ENCODE measurements around the gene NOD1.
"Not testable (repeated sequence)": the region's sequence is repeated elsewhere in the genome, so short reads cannot be mapped to it uniquely, and the experiment has no call there.

The NOD1 gene

DNA sequence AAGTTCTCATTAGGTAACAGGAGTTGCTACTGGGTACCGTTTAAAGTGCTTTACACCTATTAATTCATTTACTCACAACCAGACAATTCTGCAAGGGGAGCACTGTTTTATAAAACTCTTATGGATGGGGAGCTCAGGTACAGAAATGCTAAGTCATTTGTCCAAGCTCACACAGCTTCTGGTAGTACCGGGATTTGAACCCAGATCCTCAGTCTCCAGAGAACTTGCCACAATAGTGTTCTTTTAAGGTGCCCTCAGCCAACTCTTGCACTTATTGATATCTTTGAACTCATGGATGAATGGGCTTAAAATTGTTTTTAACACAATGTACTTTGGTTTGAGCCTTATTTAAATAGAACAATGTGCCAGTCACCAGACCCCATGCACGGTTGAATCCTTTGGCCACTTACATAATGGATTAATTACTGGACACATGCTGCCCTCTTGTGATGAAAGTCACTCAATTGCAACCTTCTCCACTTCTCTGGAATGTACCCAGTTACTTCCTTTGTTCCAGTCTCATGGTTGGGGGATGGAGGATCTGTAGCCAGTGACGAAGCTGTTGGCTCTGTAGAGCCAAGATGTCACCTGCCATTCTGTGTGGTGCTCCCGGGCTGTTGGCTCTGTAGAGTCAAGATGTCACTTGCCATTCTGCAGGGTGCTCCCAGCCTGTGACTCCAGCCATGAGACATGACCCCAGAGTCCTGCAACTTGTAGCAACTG is 65.6 kb downstream of the NOD1 start:
- no peak for DNase-seq

DNA sequence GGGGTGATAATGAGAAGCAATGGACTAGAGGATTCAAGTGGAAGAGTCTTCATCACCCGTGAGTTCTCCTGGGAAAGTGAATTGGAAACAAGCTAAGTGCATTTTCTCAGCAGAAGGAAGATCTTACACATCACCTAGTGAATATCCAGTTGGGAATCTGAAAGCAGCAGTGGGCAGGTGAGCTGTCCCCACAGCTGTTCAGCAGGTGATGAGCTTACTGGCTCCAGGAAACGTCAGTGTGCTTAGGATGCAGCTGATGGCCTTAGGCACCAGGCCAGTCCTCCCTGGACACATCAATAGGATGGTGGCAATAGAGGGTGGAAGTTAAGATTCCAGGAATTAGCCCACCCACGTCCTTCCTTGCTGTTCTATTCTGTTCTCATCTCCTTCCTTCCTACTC is 66.7 kb downstream of the NOD1 start:
- DNase-seq: no peak

DNA sequence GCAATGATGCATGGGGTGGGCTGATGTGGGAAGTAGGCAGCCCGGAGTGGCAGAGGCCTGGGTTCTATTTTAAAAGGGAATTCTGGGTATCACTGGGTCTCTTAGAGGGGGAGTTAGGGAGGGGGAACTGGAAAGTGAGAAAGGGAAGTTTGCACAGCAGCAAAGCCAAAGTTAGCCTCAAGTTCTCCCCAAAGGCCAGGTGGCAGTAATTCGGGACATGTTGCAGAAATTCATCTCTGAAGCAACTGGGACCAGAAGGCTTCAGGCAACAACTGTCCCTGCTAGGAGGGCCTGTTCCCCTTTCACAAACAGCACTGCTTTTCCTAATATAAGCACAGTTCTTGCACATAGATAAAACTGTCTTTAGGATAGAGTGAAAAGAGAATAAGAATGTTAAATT is 67.4 kb downstream of the NOD1 start:
- no peak for DNase-seq

DNA sequence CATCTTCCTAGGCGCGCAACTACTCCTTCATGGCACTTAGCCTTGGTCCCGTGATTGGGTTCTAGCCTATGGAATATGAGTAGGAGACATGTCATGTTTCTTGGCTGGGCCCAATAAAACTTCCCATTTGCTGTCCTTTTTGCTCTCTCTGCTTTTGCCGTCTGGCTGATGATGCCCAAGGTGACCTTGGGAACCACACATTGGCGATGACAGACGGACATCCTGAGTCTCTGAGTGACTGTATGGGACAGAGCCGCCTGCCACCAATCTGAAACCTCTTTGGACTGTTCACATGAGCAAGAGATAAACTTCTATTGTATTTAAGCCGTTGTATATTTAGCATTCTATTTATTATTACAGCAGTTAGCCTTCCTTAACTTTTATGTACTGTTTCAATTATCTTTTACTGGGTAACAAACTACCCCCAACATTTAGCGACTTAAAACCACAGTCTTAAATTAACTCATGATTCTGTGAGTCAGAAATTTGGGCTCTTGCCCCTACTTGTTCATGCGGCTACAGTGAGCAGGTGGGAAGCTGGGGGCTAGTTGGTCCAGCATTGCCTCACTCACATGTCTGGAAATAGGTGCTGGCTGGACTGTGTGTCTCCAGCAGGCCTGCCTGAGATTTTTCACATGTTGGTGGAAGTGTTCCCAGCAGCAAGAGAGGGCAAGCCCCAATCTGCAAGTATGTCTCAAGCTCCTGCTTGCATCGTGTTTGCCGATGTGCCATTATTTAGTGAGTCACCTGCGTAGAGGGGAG is 71.7 kb downstream of the NOD1 start:
- DNase-seq: no peak

DNA sequence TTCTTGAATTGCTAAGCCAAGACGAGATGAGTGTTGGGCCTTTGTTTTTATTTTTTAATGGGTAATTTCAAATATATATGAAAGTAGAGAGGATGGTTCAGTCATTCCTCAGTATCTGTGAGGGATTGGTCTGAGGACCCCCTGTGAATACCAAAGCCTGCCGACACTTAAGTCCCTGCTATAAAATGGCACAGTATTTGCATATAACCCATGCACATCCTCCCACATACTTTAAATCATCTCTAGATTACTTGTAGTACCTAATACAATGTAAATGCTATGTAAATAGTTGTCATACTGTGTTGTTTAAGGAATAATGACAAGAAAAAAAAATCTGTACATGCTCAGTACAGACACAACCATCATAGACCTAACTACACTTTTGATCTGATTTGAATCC is 73.4 kb downstream of the NOD1 start:
- DNase-seq: no peak

DNA sequence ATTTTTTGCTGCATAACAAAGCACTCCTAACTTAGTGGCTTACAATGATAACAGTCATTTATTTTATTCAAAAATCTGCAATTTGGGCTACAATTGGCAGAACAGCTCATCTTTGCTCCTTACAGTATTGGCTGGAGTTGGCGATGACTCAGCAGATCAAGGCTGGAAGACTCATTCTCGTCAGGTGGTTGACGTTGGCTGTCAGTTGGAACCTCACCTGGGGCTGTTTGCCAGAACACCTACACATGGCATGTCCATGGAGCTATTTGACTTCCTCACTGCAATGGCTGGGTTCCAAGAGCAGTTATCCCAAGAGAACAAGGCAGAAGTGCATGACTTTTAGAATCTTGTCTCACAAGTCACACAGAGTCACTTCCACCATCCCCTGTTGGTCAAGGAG is 75.1 kb downstream of the NOD1 start:
- DNase-seq: no peak

DNA sequence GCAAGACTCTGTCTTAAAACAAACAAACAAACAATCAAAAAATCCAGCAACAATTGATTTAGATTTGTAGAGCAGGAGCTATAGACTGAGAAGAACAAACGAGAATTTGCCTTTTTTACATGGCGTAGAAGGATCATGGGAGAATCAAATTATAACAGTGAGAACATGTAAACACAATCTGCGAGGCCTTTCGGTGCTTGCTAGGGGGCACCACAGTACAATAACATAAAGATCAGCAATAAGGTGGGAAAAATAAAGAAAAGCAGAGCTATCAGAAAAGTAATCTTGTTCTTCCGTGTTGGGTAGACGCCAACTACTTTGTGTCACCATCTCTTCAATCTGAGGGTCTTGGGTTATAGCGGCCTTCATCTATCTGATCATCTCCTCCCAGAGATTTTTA is 82.2 kb downstream of the NOD1 start:
- DNase-seq: no peak

DNA sequence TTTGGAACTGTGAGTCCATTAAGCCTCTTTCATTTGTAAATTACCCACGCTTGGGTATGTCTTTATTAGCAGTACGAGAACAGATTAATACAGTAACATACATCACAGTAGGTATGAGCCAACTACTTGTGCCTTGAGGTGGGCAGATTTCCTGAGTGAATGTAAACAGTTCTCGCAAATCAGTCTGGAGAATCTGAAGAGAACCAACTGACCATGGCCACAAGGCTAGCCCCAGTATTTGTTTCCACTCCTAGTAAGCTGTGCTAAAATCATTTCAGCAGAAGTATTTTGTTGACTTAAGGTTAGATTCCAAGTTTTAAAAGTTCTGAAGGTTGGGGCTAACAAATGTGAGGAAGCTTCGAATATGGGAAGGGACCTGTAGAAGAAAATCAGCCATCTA is 82.9 kb downstream of the NOD1 start:
- DNase-seq: no peak

DNA sequence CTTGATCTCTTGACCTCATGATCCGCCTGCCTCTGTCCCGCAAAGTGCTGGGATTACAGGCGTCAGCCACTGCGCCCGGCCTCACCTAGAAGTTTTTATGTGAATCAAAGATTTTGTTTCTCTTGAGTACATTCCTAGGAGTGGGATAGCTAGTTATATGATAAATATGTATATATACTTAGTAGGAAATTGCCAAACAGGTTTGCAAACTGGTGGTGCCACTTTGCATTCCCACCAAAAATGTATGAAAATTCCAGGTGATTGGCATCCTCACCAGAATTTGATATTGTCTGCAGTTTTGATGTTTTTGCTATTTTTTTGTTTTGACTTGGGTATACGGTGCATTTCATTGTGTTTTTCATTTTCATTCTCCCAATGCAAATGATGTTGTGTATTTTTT is 86.8 kb downstream of the NOD1 start:
- DNase-seq: no peak

DNA sequence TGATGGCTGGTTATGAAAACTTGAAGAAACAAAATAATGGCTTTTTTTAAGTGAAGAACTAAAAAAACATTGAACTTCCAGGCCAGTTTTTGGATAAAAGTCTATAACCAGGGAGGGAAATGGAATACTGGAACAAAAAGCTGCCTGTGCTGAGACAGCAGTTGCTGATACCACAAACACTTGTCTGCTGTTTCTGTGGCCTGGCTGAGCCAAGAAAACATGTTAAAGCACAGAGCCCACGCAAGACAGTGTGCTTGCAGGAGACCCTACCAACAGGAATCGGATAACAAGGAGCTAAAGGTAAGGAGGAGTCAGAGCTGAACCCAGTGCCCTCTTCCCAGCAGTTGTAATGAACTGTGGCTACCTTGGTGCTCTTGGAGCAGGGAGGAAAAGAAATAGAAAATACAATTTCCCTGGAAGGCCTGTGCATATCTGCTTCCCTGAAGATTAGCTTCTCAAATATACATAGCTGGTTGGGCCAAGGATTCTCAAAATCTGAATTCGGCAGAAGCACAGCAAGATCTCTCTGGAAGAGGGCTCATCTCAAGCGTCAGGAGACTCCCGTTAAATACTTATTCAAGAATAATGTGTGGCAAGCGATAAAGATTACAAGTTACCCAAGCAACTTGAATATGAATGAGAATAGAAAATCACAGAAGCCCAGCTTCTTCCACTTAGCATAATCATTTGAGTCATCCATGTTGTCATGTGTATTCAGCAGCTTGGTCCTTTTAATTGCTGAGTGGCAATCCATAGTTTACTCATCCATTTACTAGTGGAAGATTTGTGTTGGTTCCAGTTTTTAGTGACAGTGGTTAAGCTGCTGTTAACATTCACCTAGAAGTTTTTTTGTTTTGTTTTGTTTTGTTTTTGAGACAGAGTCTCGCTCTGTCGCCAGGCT is 87.6 kb downstream of the NOD1 start:
- DNase-seq: no peak

DNA sequence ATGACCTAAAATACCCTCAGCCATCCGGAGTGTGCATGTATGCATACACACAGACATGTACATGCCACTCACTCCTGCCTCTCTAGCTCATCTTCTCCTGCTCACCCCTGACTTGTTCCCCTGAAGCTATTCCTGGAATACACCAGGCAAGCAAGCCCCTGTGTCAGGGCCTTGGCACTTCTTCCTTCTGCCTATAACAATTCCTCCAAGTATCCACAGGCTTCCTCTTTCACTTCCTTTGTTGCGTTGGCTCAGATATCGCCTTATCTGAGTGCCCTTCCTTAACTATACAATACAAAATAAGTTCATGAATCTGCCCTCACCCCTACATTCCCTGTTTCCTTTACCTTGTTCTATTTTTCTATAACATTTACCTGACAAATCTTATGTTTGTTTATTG is 88.8 kb downstream of the NOD1 start:
- no peak for DNase-seq

DNA sequence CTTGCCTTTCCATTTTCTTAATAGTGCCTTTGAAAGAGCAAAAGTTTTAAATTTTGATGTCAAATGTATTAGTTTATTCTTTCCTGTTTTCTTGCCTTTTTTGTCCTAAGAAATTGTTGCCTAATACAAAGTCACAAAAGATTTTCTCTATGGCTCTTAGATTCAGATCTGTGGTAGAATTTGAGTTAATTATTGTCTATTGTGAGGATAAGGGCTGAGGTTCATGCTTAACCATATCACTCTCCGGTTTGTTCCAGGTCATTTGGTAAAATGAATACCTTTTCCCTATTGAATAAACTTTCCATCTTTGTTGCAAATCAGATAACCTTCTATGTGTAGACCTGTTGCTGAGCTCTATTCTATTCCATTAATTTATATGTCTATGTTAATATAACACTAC is 96.0 kb downstream of the NOD1 start:
- DNase-seq: no peak

DNA sequence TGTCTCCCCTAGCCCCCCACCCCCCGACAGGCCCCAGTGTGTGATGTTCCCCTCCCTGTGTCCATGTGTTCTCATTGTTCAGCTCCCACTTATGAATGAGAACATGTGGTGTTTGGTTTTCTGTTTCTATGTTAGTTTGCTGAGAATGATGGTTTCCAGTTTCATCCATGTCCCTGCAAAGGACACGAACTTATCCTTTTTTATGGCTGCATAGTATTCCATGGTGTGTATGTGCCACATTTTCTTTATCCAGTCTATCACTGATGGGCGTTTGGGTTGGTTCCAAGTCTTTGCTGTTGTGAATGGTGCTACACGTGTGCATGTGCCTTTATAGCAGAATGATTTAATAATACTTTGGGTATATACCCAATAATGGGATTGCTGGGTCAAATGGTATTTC is 97.8 kb downstream of the NOD1 start:
- DNase-seq: not testable (repeated sequence)

DNA sequence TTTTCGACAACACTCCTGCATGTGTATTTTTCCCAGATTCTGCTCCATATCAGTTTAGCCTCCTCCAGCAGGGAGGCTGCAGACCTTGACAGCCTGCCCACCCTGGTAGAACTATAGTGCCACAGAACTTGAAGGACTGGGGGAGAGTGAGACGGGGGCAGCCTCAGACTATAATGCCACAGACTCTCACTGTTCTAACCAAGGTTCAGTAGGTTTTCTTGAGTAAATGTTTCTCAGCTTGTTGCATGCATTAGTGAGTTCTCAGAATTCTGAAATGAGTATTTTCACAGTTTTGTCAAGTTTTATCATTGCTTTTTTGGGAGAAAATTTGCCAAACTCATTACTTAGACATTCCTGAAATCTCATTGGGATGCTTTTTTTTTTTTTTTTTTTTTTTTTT is 98.3 kb downstream of the NOD1 start:
- DNase-seq: no peak

DNA sequence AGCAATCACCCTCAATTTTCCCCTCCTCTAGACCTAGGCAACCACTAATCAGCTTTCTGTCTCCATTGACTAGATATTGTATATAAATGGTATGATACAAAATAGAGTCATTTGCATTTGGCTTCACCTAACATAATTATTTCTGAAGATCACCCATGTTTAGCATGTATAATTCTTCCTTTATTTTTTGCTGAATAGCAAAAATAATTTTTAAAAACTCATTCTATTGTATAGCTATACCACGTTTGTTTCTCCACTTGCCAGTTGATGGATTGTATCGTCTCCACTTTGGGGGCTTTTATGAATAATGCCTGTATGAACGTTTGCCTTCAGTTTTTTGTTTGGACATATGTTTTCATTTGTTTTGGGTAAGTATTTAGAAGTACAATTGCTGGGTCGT is 98.8 kb downstream of the NOD1 start:
- no peak for DNase-seq

DNA sequence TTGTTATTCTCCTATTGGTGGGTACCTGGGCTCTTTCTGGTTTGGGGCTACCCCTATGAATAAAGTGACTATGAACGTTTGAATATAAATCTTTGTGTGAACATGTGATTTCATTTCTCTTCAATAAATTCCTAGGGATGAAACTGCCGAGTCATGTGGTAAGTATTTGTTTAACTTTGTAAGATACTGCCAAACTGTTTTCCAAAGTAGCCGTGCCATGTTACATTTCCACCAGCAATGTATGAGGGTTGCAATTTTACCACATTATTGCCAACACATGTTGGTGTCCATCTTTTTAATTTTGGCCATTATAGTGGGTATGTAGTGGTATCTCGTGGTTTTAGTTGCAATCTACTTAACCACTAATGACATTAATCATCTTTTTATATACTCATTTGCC is 99.5 kb downstream of the NOD1 start:
- no peak for DNase-seq

DNA sequence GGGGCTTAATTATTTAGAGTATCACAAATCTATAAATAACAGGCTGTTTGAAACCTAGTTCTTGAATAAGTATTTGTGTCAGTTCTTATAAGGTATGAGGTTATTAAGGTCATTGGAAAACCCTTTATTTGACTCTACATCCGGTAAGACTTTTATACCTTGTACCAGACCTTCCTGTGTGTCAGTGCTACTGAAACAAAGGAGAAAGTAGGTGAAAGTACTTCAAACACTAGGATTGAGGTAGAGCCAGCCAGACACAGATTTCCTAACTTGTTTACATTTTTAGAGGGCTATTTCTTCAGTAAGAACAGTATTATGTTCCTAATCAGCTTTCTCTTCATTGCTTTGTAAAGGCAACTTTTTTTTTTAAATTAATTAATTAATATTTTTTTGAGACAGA is 100.3 kb downstream of the NOD1 start:
- DNase-seq: no peak

All from NCI-H774 (cell line).